ENCODE results near the gene PHLDA2. TPM values are rescaled to one million over a fixed set of nuclear protein-coding genes. Genes with fewer than 3 reads are reported as not detected.
A peak's percentile ranks its signal among the peaks of the same experiment; 100 is the strongest.

Gene PHLDA2
- total and polyA plus RNA-seq, 7 donors, result 0.49 to 7.3 (median 0.87) TPM

- TF ChIP-seq, protein P1, sequence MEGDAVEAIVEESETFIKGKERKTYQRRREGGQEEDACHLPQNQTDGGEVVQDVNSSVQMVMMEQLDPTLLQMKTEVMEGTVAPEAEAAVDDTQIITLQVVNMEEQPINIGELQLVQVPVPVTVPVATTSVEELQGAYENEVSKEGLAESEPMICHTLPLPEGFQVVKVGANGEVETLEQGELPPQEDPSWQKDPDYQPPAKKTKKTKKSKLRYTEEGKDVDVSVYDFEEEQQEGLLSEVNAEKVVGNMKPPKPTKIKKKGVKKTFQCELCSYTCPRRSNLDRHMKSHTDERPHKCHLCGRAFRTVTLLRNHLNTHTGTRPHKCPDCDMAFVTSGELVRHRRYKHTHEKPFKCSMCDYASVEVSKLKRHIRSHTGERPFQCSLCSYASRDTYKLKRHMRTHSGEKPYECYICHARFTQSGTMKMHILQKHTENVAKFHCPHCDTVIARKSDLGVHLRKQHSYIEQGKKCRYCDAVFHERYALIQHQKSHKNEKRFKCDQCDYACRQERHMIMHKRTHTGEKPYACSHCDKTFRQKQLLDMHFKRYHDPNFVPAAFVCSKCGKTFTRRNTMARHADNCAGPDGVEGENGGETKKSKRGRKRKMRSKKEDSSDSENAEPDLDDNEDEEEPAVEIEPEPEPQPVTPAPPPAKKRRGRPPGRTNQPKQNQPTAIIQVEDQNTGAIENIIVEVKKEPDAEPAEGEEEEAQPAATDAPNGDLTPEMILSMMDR (IDR thresholded peaks at IDR 0.05), result no peak
- Histone ChIP-seq H3K9me3 (no peaks in the 10 kb centered on the region), H3K4me3 (no peak overlapping the region), H3K4me1 (peaks cover 4% of the 10 kb centered on the region), H3K27ac (no peak overlapping the region), H3K27me3 (ENCODE audit: insufficient read depth in 3 of 3, low read length in 2 of 3) (peaks cover 0 to 22% (median 14%) of the 10 kb centered on the region in 3 donors), H3K36me3 (ENCODE audit: insufficient read depth in 1 of 2, low read depth in 1 of 2) (no peaks in the 10 kb centered on the region)
- ATAC-seq, result no peak
- 69 to 74% (median 72%) methylated on average over 14 of the region's 14 CpGs for WGBS, 3 donors
- DNase-seq, result no peak
- intact Hi-C loops (cut with DNase I), result no loop called here
Measured at GRCh38 chr11:2934611-2935239, 5.5 kb upstream of the PHLDA2 start.

GRCh38 chr11:2934021-2934550 is 4.9 kb upstream of the PHLDA2 start:
- TF ChIP-seq, protein P1 (IDR thresholded peaks at IDR 0.05), result no peak
- peaks cover 0 to 29% (median 17%) of the 10 kb centered on the region in 3 donors for H3K27me3 ChIP-seq (ENCODE audit: insufficient read depth in 3 of 3, low read length in 2 of 3)
- WGBS, 3 donors, result 87 to 89% (median 89%) methylated on average over 7 of the region's 7 CpGs
- H3K4me3 ChIP-seq, result no peak overlapping the region
- no peak overlapping the region for H3K27ac ChIP-seq
- intact Hi-C loops (cut with DNase I), result no loop called here
- DNase-seq (no peak), ATAC-seq (no peak)
- H3K36me3 ChIP-seq (ENCODE audit: insufficient read depth in 1 of 2, low read depth in 1 of 2), result no peaks in the 10 kb centered on the region
- peaks cover 5% of the 10 kb centered on the region for H3K4me1 ChIP-seq
- H3K9me3 ChIP-seq, result no peaks in the 10 kb centered on the region

DNA sequence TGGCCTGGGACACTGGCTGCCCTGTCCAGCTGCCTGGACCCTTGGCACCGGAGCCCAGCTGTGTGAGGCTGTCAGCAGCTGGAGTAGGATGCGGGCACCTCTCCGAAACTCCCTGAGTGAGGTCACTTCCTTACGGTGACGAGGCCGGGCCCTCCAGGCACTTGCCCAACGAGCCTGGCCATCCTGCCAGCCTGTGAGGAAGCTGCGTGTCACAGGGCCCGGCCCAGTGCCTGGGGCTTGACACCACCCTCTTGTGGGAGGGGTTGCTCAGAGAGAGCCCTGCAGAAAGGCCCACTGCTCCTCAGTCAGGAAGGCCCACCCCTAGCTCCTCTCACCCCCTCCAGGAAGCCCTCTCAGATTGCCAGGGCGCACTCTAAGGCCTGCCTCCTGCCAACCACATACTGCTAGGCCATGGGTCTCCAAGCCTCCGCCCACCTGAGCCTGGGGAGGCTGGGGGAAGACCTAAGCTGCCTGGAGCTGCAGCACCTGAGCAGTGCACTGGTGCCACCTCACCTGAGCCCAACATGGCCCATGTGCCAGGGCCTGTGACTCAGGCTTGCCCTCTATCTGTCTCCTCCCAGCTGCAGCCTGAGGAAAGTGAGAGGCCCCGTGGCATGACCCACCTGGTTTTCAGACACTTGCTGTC is 4.3 kb upstream of the PHLDA2 start:
- 30 to 32% (median 31%) methylated on average over 12 of the region's 12 CpGs for WGBS, 3 donors
- TF ChIP-seq, protein P1 (IDR thresholded peaks at IDR 0.05), result no peak
- Histone ChIP-seq H3K27ac (no peak overlapping the region), H3K27me3 (ENCODE audit: insufficient read depth in 3 of 3, low read length in 2 of 3) (peaks cover 0 to 35% (median 18%) of the 10 kb centered on the region in 3 donors), H3K9me3 (no peaks in the 10 kb centered on the region), H3K36me3 (ENCODE audit: insufficient read depth in 1 of 2, low read depth in 1 of 2) (no peaks in the 10 kb centered on the region), H3K4me1 (peaks cover 8% of the 10 kb centered on the region), H3K4me3 (no peak overlapping the region)
- peak; percentile 74 to 83 for DNase-seq
- intact Hi-C loops (cut with DNase I), result no loop called here
- peak; percentile 30 to 61 (median 53) for ATAC-seq

DNA sequence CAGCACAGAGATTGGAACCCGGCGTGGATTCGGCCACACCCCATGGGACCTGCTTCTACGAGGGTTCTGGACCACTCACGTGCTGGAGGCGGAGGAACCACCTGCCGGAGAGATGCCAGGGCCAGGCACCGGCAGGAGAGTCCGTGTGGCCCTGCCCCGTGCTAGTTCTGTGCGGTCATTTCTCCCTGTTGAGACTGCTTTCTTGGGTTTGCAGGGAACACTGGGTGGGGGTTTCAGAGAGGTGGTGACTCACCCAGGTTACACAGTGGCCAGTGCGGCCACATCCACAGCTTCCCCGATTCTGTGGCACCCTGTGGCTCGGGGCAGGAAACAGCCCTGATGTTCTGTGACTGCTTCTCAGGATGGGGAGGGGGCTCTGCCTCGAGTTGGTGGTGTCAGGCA is 3.6 kb upstream of the PHLDA2 start:
- intact Hi-C loops (cut with DNase I), result no loop called here
- H3K4me1 ChIP-seq, result peaks cover 11% of the 10 kb centered on the region
- no peak overlapping the region for H3K27ac ChIP-seq
- no peaks in the 10 kb centered on the region for H3K36me3 ChIP-seq (ENCODE audit: insufficient read depth in 1 of 2, low read depth in 1 of 2)
- peak in 1 of 2 donors; percentile 46 for DNase-seq
- peak in 1 of 4 donors; percentile 8 for ATAC-seq
- peaks cover 0 to 41% (median 22%) of the 10 kb centered on the region in 3 donors for H3K27me3 ChIP-seq (ENCODE audit: insufficient read depth in 3 of 3, low read length in 2 of 3)
- TF ChIP-seq, protein P1 (IDR thresholded peaks at IDR 0.05), result no peak
- H3K4me3 ChIP-seq, result no peak overlapping the region
- WGBS, 3 donors, result 32 to 39% (median 38%) methylated on average over 15 of the region's 15 CpGs
- no peaks in the 10 kb centered on the region for H3K9me3 ChIP-seq
